ENCODE measurements around the gene DAGLA. TPM values are rescaled to one million over a fixed set of nuclear protein-coding genes. Genes with fewer than 3 reads are reported as not detected.

The DAGLA gene
- polyA plus RNA-seq, 1 experiment: 2.5 TPM

GRCh38 chr11:61738776-61739175, 58.6 kb downstream of the DAGLA start:
- ChIA-PET CTCF (interaction anchor here (1.0 to 4.0 kb wide), 2 partner anchors 9 to 369 kb away, joined by 3 to 23 read pairs; no protein-coding TSS in a partner anchor), POLR2A (no interaction called here)
- no peak for TF ChIP-seq CTCF (IDR thresholded peaks at IDR 0.05; ENCODE audit: insufficient read depth, low read depth, low read length)
- DNase-seq (ENCODE audit: low read depth): no peak
- Histone ChIP-seq H3K36me3 (ENCODE audit: control insufficient read depth, insufficient read depth, low read length) (peaks cover 16% of the 10 kb centered on the region), H3K4me3 (ENCODE audit: low read depth, low read length) (no peak overlapping the region), H3K27me3 (ENCODE audit: control insufficient read depth, insufficient read depth, low read length) (no peaks in the 10 kb centered on the region)

- peaks cover 18% of the 10 kb centered on the region for H3K36me3 ChIP-seq (ENCODE audit: control insufficient read depth, insufficient read depth, low read length)
- CTCF ChIA-PET: interaction anchor here (4.0 kb wide), 1 partner anchor 8 kb away, joined by 23 read pairs; no protein-coding TSS in a partner anchor
- no peaks in the 10 kb centered on the region for H3K27me3 ChIP-seq (ENCODE audit: control insufficient read depth, insufficient read depth, low read length)
- DNase-seq (ENCODE audit: low read depth): no peak
- H3K4me3 ChIP-seq (ENCODE audit: low read depth, low read length): no peak overlapping the region
- no peak for TF ChIP-seq CTCF (IDR thresholded peaks at IDR 0.05; ENCODE audit: insufficient read depth, low read depth, low read length)
- POLR2A ChIA-PET: no interaction called here
Measured at GRCh38 chr11:61739413-61739812, 59.2 kb downstream of the DAGLA start.

GRCh38 chr11:61739966-61740365, 59.8 kb downstream of the DAGLA start:
- CTCF ChIA-PET: no interaction called here
- DNase-seq (ENCODE audit: low read depth): no peak
- TF ChIP-seq CTCF (IDR thresholded peaks at IDR 0.05; ENCODE audit: insufficient read depth, low read depth, low read length): no peak
- H3K36me3 ChIP-seq (ENCODE audit: control insufficient read depth, insufficient read depth, low read length): peaks cover 16% of the 10 kb centered on the region
- no peak overlapping the region for H3K4me3 ChIP-seq (ENCODE audit: low read depth, low read length)
- POLR2A ChIA-PET: no interaction called here
- no peaks in the 10 kb centered on the region for H3K27me3 ChIP-seq (ENCODE audit: control insufficient read depth, insufficient read depth, low read length)

- no peak overlapping the region for H3K4me3 ChIP-seq (ENCODE audit: low read depth, low read length)
- no peak for TF ChIP-seq CTCF (IDR thresholded peaks at IDR 0.05; ENCODE audit: insufficient read depth, low read depth, low read length)
- CTCF ChIA-PET: interaction anchor here (1.4 to 5.7 kb wide), 2 partner anchors 9 kb away, joined by 6 to 42 read pairs; no protein-coding TSS in a partner anchor
- DNase-seq (ENCODE audit: low read depth): no peak
- no peaks in the 10 kb centered on the region for H3K27me3 ChIP-seq (ENCODE audit: control insufficient read depth, insufficient read depth, low read length)
- POLR2A ChIA-PET: no interaction called here
- peaks cover 14% of the 10 kb centered on the region for H3K36me3 ChIP-seq (ENCODE audit: control insufficient read depth, insufficient read depth, low read length)
Measured at GRCh38 chr11:61742391-61742790, 62.2 kb downstream of the DAGLA start.

- Histone ChIP-seq H3K4me3 (ENCODE audit: low read depth, low read length) (no peak overlapping the region), H3K36me3 (ENCODE audit: control insufficient read depth, insufficient read depth, low read length) (peaks cover 9% of the 10 kb centered on the region), H3K27me3 (ENCODE audit: control insufficient read depth, insufficient read depth, low read length) (no peaks in the 10 kb centered on the region)
- DNase-seq (ENCODE audit: low read depth): no peak
- CTCF ChIA-PET: interaction anchor here (0.7 to 5.7 kb wide), 7 partner anchors 10 to 567 kb away, joined by 3 to 42 read pairs (median 3); no protein-coding TSS in a partner anchor
- POLR2A ChIA-PET: no interaction called here
- no peak for TF ChIP-seq CTCF (IDR thresholded peaks at IDR 0.05; ENCODE audit: insufficient read depth, low read depth, low read length)
Measured at GRCh38 chr11:61743486-61744095, 63.4 kb downstream of the DAGLA start.

Measured in BJ (cell line).